GM21825 (cell line): ENCODE data around the gene NEK9.

Experiments used
- ATAC-seq: cut with Tn5 transposase; IDR thresholded peaks from one replicate; pipeline ENCODE4 v1.9.1; 2021; ENCODE audit warnings: mild to moderate bottlenecking, moderate library complexity; ENCODE audit not compliant: unreplicated experiment

Gene NEK9

GRCh38 chr14:75044322-75044721 lies 82.5 kb downstream of the NEK9 start:
- no peak for ATAC-seq

GRCh38 chr14:75042035-75042434 lies 84.8 kb downstream of the NEK9 start:
- ATAC-seq: no peak

GRCh38 chr14:75041613-75042012 lies 85.2 kb downstream of the NEK9 start:
- no peak for ATAC-seq

- ATAC-seq: no peak
Observed at GRCh38 chr14:75040959-75041358, 85.9 kb downstream of the NEK9 start.

- no peak for ATAC-seq
Observed at GRCh38 chr14:75040507-75040906, 86.3 kb downstream of the NEK9 start.

GRCh38 chr14:75032939-75033338 lies 93.9 kb downstream of the NEK9 start:
- no peak for ATAC-seq

- no peak for ATAC-seq
Observed at GRCh38 chr14:75030147-75030546, 96.7 kb downstream of the NEK9 start.
